Endodermal cell (in vitro differentiated cells): ENCODE measurements around the gene KIAA1328. TPM values are rescaled to one million over a fixed set of nuclear protein-coding genes. Genes with fewer than 3 reads are reported as not detected.

Experiments used
- DNase-seq: peaks from one replicate; pipeline ENCODE4 v3.0.0-alpha.2; 2017
- H3K27ac ChIP-seq: 2 replicates; pipeline ENCODE4 v1.5.1; 2013; ENCODE audit warnings: mild to moderate bottlenecking, low read depth, low read length, moderate library complexity
- H3K27me3 ChIP-seq: 2 replicates; pipeline ENCODE4 v1.6.1; 2013; ENCODE audit warnings: mild to moderate bottlenecking, low read length, moderate library complexity; ENCODE audit not compliant: insufficient read depth, control insufficient read depth, poor library complexity, severe bottlenecking
- H3K36me3 ChIP-seq: 2 replicates; pipeline ENCODE4 v1.7.0; 2013; ENCODE audit warnings: mild to moderate bottlenecking, low read length, moderate library complexity; ENCODE audit not compliant: control insufficient read depth, insufficient read depth
- H3K4me1 ChIP-seq: one replicate; pipeline ENCODE4 v1.7.0; 2013; ENCODE audit warnings: low read length; ENCODE audit not compliant: control insufficient read depth, insufficient read depth
- H3K4me3 ChIP-seq: 2 replicates; pipeline ENCODE4 v1.5.1; 2013; ENCODE audit warnings: mild to moderate bottlenecking, low read length, moderate library complexity
- H3K9ac ChIP-seq: 2 replicates; pipeline ENCODE4 v1.6.1; 2013; ENCODE audit warnings: mild to moderate bottlenecking, low read length, moderate library complexity; ENCODE audit not compliant: poor library complexity, severe bottlenecking; ENCODE audit errors: extremely low read depth
- H3K9me3 ChIP-seq: 2 replicates; pipeline ENCODE4 v1.6.1; 2013; ENCODE audit warnings: mild to moderate bottlenecking, low read length, moderate library complexity; ENCODE audit not compliant: control insufficient read depth
- H3K27ac Mint-ChIP-seq: 2 replicates; pipeline ENCODE4 v1.8.0; 2020; ENCODE audit warnings: mixed read lengths
- H3K27me3 Mint-ChIP-seq: 2 replicates; pipeline ENCODE4 v1.8.0; 2021; ENCODE audit warnings: mild to moderate bottlenecking, mixed read lengths; ENCODE audit not compliant: insufficient read depth
- H3K36me3 Mint-ChIP-seq: 2 replicates; pipeline ENCODE4 v1.8.0; 2020; ENCODE audit warnings: low read depth, mixed read lengths
- H3K4me1 Mint-ChIP-seq: 2 replicates; pipeline ENCODE4 v1.8.0; 2020; ENCODE audit warnings: mixed read lengths
- H3K4me3 Mint-ChIP-seq: 2 replicates; pipeline ENCODE4 v1.8.0; 2020; ENCODE audit warnings: mild to moderate bottlenecking, moderate library complexity, mixed read lengths
- H3K9me3 Mint-ChIP-seq: 2 replicates; pipeline ENCODE4 v1.8.0; 2020; ENCODE audit warnings: mild to moderate bottlenecking, mixed read lengths
- WGBS, 2 experiments: methylation state at CpG; one replicate each; pipeline versions ENCODE4 v1.1.5 to v1.1.7; 2013; ENCODE audit warnings: missing lambda C conversion rate in 2 of 2, mixed read lengths in 1 of 2; ENCODE audit not compliant: insufficient coverage in 1 of 2, insufficient read length in 1 of 2; 5-methylcytosine and 5-hydroxymethylcytosine counted together
- total RNA-seq, 2 donors: library from RNA; stranded (reverse); fragmentation: NEBNext Ultra II Directional in 1 of 2; extraction: Animal tissue kit (Norgen Biotek cat#: 25700) in 1 of 2; gene quantifications; 2 replicates in 1 of 2; 3 replicates in 1 of 2; pipeline ENCODE4 v1.2.1, GENCODE V29; 2021
- TF ChIP-seq, protein P1 (sequence below): fragments of 200-600 bp; sonication (generic); conservative IDR thresholded peaks from 2 replicates; pipeline ENCODE4 v1.5.0; 2021; ENCODE audit warnings: antibody characterized with exemption, mild to moderate bottlenecking

The KIAA1328 gene
- total RNA-seq, 2 donors from 2014 or later: 7.6 to 8.4 TPM

DNA sequence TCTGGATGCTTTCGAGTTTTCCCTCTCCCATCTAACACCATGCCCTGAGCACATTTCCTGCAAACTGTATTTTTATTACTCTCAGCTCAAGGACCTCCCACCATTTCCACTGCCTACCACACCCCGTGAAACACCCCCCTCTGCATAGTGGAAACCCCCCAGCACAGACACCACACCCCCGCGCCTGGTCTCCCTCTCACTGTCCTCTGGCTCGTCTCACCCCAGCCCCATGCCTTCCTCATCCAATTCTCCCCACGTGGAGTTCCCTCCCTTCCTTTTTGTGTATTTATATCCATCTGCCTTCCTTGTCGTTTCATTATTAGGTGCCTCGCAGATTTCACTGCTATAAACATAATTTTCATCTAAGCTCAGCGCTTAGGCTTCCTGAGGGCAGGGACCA, 429.2 kb downstream of the KIAA1328 start:
- H3K4me1 ChIP-seq: no peaks in the 10 kb centered on the region
- H3K27ac ChIP-seq: no peak overlapping the region
- no peak for DNase-seq
- Mint-ChIP-seq H3K36me3 (no peaks in the 10 kb centered on the region), H3K4me1 (peaks cover 3% of the 10 kb centered on the region), H3K27me3 (peaks cover 42% of the 10 kb centered on the region), H3K9me3 (no peaks in the 10 kb centered on the region), H3K4me3 (no peak overlapping the region), H3K27ac (no peak overlapping the region)
- H3K9ac ChIP-seq: no peak overlapping the region
- no peaks in the 10 kb centered on the region for H3K36me3 ChIP-seq
- no peaks in the 10 kb centered on the region for H3K9me3 ChIP-seq
- H3K27me3 ChIP-seq: peaks cover 30% of the 10 kb centered on the region
- no peak overlapping the region for H3K4me3 ChIP-seq
- TF ChIP-seq, protein P1, sequence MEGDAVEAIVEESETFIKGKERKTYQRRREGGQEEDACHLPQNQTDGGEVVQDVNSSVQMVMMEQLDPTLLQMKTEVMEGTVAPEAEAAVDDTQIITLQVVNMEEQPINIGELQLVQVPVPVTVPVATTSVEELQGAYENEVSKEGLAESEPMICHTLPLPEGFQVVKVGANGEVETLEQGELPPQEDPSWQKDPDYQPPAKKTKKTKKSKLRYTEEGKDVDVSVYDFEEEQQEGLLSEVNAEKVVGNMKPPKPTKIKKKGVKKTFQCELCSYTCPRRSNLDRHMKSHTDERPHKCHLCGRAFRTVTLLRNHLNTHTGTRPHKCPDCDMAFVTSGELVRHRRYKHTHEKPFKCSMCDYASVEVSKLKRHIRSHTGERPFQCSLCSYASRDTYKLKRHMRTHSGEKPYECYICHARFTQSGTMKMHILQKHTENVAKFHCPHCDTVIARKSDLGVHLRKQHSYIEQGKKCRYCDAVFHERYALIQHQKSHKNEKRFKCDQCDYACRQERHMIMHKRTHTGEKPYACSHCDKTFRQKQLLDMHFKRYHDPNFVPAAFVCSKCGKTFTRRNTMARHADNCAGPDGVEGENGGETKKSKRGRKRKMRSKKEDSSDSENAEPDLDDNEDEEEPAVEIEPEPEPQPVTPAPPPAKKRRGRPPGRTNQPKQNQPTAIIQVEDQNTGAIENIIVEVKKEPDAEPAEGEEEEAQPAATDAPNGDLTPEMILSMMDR: no peak
- 76 to 77% methylated on average over 3 to 9 of the region's 9 CpGs for WGBS, 2 experiments

GRCh38 chr18:37258819-37259218, 429.9 kb downstream of the KIAA1328 start:
- no peak overlapping the region for H3K27ac Mint-ChIP-seq
- Histone ChIP-seq H3K27ac (no peak overlapping the region), H3K9ac (no peak overlapping the region), H3K9me3 (no peaks in the 10 kb centered on the region), H3K36me3 (no peaks in the 10 kb centered on the region), H3K27me3 (peaks cover 28% of the 10 kb centered on the region), H3K4me3 (no peak overlapping the region), H3K4me1 (no peaks in the 10 kb centered on the region)
- H3K36me3 Mint-ChIP-seq: no peaks in the 10 kb centered on the region
- peaks cover 3% of the 10 kb centered on the region for H3K4me1 Mint-ChIP-seq
- peaks cover 44% of the 10 kb centered on the region for H3K27me3 Mint-ChIP-seq
- no peak for DNase-seq
- H3K4me3 Mint-ChIP-seq: no peak overlapping the region
- no peaks in the 10 kb centered on the region for H3K9me3 Mint-ChIP-seq
- TF ChIP-seq, protein P1: no peak
- whole genome bisulfite sequencing, 2 experiments: 87 to 90% methylated on average over 7 to 11 of the region's 11 CpGs

GRCh38 chr18:37259711-37260110, 430.8 kb downstream of the KIAA1328 start:
- no peaks in the 10 kb centered on the region for H3K9me3 Mint-ChIP-seq
- H3K36me3 Mint-ChIP-seq: no peaks in the 10 kb centered on the region
- 90 to 91% methylated on average over 4 to 5 of the region's 5 CpGs for WGBS, 2 experiments
- H3K4me3 Mint-ChIP-seq: no peak overlapping the region
- Histone ChIP-seq H3K4me1 (no peaks in the 10 kb centered on the region), H3K27ac (no peak overlapping the region), H3K36me3 (no peaks in the 10 kb centered on the region), H3K9me3 (no peaks in the 10 kb centered on the region), H3K9ac (no peak overlapping the region), H3K4me3 (no peak overlapping the region), H3K27me3 (peaks cover 24% of the 10 kb centered on the region)
- DNase-seq: no peak
- H3K4me1 Mint-ChIP-seq: no peaks in the 10 kb centered on the region
- TF ChIP-seq, protein P1: no peak
- no peak overlapping the region for H3K27ac Mint-ChIP-seq
- H3K27me3 Mint-ChIP-seq: peaks cover 42% of the 10 kb centered on the region
